IMR-90 (cell line): Measurements from ENCODE around the gene MDM4.

Source experiments
- POLR2A ChIP-seq: IDR thresholded peaks from 2 replicates; pipeline ENCODE4 v1.6.1; 2012; ENCODE audit warnings: mild to moderate bottlenecking, low read depth, low read length
- TF ChIP-seq, protein P1 (sequence below): fragments of 150-350 bp; IDR thresholded peaks from 2 replicates; pipeline ENCODE4 v1.6.1; 2016; ENCODE audit warnings: low read depth, mild to moderate bottlenecking, low read length, moderate library complexity, borderline replicate concordance
- TF ChIP-seq, protein P2 (sequence below): conservative IDR thresholded peaks from 2 replicates; pipeline ENCODE4 v1.5.1; 2012; ENCODE audit warnings: mild to moderate bottlenecking, low read depth, low read length, improper control_type of control experiment

- TF ChIP-seq, protein P1, sequence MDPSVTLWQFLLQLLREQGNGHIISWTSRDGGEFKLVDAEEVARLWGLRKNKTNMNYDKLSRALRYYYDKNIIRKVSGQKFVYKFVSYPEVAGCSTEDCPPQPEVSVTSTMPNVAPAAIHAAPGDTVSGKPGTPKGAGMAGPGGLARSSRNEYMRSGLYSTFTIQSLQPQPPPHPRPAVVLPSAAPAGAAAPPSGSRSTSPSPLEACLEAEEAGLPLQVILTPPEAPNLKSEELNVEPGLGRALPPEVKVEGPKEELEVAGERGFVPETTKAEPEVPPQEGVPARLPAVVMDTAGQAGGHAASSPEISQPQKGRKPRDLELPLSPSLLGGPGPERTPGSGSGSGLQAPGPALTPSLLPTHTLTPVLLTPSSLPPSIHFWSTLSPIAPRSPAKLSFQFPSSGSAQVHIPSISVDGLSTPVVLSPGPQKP, result no peak
- TF ChIP-seq, protein P2, sequence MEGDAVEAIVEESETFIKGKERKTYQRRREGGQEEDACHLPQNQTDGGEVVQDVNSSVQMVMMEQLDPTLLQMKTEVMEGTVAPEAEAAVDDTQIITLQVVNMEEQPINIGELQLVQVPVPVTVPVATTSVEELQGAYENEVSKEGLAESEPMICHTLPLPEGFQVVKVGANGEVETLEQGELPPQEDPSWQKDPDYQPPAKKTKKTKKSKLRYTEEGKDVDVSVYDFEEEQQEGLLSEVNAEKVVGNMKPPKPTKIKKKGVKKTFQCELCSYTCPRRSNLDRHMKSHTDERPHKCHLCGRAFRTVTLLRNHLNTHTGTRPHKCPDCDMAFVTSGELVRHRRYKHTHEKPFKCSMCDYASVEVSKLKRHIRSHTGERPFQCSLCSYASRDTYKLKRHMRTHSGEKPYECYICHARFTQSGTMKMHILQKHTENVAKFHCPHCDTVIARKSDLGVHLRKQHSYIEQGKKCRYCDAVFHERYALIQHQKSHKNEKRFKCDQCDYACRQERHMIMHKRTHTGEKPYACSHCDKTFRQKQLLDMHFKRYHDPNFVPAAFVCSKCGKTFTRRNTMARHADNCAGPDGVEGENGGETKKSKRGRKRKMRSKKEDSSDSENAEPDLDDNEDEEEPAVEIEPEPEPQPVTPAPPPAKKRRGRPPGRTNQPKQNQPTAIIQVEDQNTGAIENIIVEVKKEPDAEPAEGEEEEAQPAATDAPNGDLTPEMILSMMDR, result no peak
- TF ChIP-seq POLR2A, result no peak
These were observed 68.6 kb downstream of the MDM4 start for GRCh38 chr1:204584699-204585372.
